ENCODE results near the gene ZNF740.

The ZNF740 gene

DNA sequence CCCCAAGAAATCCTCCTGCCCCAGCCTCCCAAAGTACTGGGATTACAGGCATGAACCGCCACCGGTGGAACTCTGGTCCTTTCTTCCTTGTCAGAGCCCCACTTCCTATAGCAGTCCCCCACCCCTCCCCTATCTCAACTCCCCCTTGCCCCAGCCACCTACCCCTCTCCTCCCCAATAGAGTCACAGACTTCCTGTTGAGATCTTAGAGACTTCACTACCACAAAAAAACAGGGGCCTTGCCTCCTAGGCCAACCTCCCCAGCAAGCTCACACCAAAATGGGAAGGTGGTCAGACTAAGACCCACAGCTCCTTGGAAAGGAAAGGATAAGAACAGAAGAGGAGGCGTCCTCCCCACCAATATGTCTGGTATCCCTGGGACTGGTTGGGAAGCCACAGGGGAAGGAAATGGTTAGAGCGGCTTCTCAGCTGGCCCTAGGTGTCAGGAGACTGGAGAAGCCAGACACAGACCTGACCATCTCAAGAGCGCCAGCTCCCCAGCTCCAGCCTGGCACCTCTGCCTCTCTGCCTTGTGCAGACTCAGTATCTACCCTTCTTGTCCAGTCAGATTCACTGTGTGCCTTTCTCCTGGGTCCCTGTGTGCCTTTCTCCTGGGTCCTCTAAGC, 18.1 kb downstream of the ZNF740 start:
- TF ChIP-seq, protein P1, sequence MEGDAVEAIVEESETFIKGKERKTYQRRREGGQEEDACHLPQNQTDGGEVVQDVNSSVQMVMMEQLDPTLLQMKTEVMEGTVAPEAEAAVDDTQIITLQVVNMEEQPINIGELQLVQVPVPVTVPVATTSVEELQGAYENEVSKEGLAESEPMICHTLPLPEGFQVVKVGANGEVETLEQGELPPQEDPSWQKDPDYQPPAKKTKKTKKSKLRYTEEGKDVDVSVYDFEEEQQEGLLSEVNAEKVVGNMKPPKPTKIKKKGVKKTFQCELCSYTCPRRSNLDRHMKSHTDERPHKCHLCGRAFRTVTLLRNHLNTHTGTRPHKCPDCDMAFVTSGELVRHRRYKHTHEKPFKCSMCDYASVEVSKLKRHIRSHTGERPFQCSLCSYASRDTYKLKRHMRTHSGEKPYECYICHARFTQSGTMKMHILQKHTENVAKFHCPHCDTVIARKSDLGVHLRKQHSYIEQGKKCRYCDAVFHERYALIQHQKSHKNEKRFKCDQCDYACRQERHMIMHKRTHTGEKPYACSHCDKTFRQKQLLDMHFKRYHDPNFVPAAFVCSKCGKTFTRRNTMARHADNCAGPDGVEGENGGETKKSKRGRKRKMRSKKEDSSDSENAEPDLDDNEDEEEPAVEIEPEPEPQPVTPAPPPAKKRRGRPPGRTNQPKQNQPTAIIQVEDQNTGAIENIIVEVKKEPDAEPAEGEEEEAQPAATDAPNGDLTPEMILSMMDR (IDR thresholded peaks at IDR 0.05; ENCODE audit: insufficient read depth, low read length, poor library complexity, severe bottlenecking): no peak
- DNase-seq (ENCODE audit: extremely low read depth, insufficient read length): no peak
- no peaks in the 10 kb centered on the region for H3K27me3 ChIP-seq (replicated peaks; ENCODE audit: control insufficient read depth, insufficient read depth, low read length)

DNA sequence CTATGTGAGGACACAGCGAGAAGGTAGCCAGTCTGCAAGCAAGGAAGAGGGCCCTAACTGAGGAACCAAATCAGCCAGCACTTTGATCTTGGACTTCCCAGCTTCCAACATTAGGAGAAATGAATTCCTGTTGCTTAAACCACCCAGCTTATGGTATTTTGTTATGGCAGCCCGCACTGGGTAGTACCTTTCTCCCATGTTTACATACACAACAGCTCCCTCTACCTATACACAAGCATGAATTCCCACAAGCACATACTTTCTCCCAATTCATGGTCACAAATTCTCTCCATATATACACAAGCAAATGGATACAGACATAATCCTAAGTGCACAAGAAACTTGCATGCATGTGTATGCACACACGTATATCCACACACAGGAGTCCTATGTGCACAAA, 19.2 kb downstream of the ZNF740 start:
- no peak for DNase-seq (ENCODE audit: extremely low read depth, insufficient read length)
- no peak overlapping the region for H3K4me3 ChIP-seq (replicated peaks; ENCODE audit: low read depth, low read length)
- H3K27me3 ChIP-seq (replicated peaks; ENCODE audit: control insufficient read depth, insufficient read depth, low read length): no peaks in the 10 kb centered on the region
- peaks cover 33% of the 10 kb centered on the region for H3K36me3 ChIP-seq (ENCODE audit: control insufficient read depth, insufficient read depth, low read length)
- TF ChIP-seq, protein P1 (IDR thresholded peaks at IDR 0.05; ENCODE audit: insufficient read depth, low read length, poor library complexity, severe bottlenecking): no peak

More for the DNA sequence above, 18.1 kb downstream of the ZNF740 start:
- Histone ChIP-seq H3K36me3 (ENCODE audit: control insufficient read depth, insufficient read depth, low read length) (peaks cover 43% of the 10 kb centered on the region), H3K4me3 (replicated peaks; ENCODE audit: low read depth, low read length) (no peak overlapping the region)

DNA sequence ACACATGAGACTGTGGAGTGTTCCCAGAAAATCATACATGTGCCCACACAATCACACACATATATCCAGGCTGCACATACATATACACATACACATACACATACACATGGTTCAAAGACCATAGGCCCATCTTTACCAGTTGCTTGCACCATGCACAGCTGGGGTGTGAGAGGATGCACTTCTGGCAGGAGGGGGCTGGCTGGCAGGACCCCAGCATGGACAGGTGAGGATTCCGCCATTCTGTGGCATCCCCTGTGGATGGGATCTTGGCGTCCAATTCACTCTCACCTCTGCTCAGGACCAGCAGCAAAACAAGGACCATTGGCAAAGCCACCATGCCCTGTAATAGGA, 19.6 kb downstream of the ZNF740 start:
- DNase-seq (ENCODE audit: extremely low read depth, insufficient read length): no peak
- TF ChIP-seq, protein P1 (IDR thresholded peaks at IDR 0.05; ENCODE audit: insufficient read depth, low read length, poor library complexity, severe bottlenecking): no peak
- Histone ChIP-seq H3K36me3 (ENCODE audit: control insufficient read depth, insufficient read depth, low read length) (peaks cover 31% of the 10 kb centered on the region), H3K27me3 (replicated peaks; ENCODE audit: control insufficient read depth, insufficient read depth, low read length) (no peaks in the 10 kb centered on the region), H3K4me3 (replicated peaks; ENCODE audit: low read depth, low read length) (peak overlapping the region; percentile 21; the same call in 1 of the 2 replicates)

DNA sequence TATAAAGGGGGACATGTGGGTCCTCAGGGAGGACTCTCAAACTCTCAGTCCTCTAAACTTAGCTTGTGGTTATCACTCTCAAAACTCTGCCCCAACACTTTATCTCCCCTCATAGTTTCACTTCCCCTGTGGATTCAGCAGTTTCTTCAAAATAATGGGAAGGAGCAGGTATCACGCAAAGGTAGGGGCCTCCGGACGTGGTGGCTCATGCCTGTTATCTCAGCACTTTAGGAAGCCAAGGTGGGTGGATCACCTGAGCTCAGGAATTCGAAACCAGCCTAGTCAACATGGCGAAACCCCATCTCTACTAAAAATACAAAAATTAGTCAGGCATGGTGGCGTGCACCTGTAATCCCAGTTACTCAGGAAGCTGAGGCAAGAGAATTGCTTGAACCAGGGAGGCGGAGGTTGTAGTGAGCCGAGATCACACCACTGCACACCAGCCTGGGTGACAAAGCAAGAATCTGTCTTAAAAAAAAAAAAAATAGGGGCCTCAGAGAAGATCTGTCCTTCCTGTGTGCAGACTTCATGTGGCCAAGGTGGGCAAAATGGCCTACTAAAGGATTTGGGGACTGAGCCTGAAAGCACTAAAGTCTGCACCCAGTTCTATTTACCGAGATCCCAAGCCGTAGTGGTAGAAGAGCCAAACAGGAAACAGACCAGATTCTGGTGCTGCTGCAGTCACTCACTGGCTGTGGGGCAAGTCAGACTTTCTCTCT, 20.1 kb downstream of the ZNF740 start:
- peaks cover 28% of the 10 kb centered on the region for H3K36me3 ChIP-seq (ENCODE audit: control insufficient read depth, insufficient read depth, low read length)
- H3K4me3 ChIP-seq (replicated peaks; ENCODE audit: low read depth, low read length): peak overlapping the region; percentile 20
- peak; percentile 74 for DNase-seq (ENCODE audit: extremely low read depth, insufficient read length)
- no peaks in the 10 kb centered on the region for H3K27me3 ChIP-seq (replicated peaks; ENCODE audit: control insufficient read depth, insufficient read depth, low read length)
- TF ChIP-seq, protein P1 (IDR thresholded peaks at IDR 0.05; ENCODE audit: insufficient read depth, low read length, poor library complexity, severe bottlenecking): no peak

DNA sequence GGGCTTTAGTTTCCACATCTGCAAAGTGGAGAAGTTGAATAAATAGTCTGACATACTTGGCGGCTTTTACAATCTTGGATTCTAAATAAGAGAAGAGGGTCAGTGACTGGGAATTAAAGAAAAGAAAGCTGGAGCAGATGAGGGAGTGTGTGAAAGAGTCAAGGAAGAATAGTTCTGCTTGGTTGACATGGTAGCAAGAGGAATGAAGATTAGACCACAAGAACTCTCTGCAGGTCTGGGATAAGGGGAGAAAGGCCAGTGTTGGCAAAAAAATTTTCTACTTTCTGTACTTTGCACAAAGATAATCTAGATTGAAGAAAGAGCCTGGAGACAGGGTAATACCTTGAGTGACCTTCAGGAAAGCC, 20.6 kb downstream of the ZNF740 start:
- TF ChIP-seq, protein P1 (IDR thresholded peaks at IDR 0.05; ENCODE audit: insufficient read depth, low read length, poor library complexity, severe bottlenecking): no peak
- Histone ChIP-seq H3K36me3 (ENCODE audit: control insufficient read depth, insufficient read depth, low read length) (peaks cover 24% of the 10 kb centered on the region), H3K27me3 (replicated peaks; ENCODE audit: control insufficient read depth, insufficient read depth, low read length) (no peaks in the 10 kb centered on the region), H3K4me3 (replicated peaks; ENCODE audit: low read depth, low read length) (peak overlapping the region; percentile 16)
- no peak for DNase-seq (ENCODE audit: extremely low read depth, insufficient read length)

Data from GM06990 (cell line).